ENCODE results near the gene SNX9. TPM values are rescaled to one million over a fixed set of nuclear protein-coding genes. Genes with fewer than 3 reads are reported as not detected.

The SNX9 gene
- total RNA-seq, 1 donor from 2014 or later: 36.0 TPM

GRCh38 chr6:157892363-157892877, 69.4 kb downstream of the SNX9 start:
- no peak for FAIRE-seq

GRCh38 chr6:157893238-157893637, 70.2 kb downstream of the SNX9 start:
- H3K9ac ChIP-seq (ENCODE audit: low read length): no peak overlapping the region
- no peaks in the 10 kb centered on the region for H3K27me3 ChIP-seq (ENCODE audit: insufficient read depth, low read length)
- H2AFZ ChIP-seq (ENCODE audit: low read depth, low read length): no peak overlapping the region
- H3K27ac ChIP-seq (ENCODE audit: low read depth, low read length): no peak overlapping the region
- Mint-ChIP-seq H3K4me1 (ENCODE audit: low read depth, unreplicated experiment) (peaks cover 10% of the 10 kb centered on the region), H3K4me3 (ENCODE audit: unreplicated experiment) (no peak overlapping the region), H3K36me3 (ENCODE audit: low read depth, unreplicated experiment) (peaks cover 22% of the 10 kb centered on the region), H3K27ac (ENCODE audit: unreplicated experiment) (no peak overlapping the region), H3K27me3 (ENCODE audit: low read depth, unreplicated experiment) (no peaks in the 10 kb centered on the region), H3K9me3 (ENCODE audit: unreplicated experiment) (no peaks in the 10 kb centered on the region)
- no peaks in the 10 kb centered on the region for H3K9me3 ChIP-seq (ENCODE audit: insufficient read depth, low read depth, low read length)
- no peaks in the 10 kb centered on the region for H3K4me1 ChIP-seq (ENCODE audit: insufficient read depth, low read length)
- no peaks in the 10 kb centered on the region for H3K79me2 ChIP-seq (ENCODE audit: insufficient read depth, low read length)
- no peak overlapping the region for H3K4me3 ChIP-seq (ENCODE audit: insufficient read depth, low read depth, low read length)
- peaks cover 14% of the 10 kb centered on the region for H4K20me1 ChIP-seq (ENCODE audit: insufficient read depth, low read length)
- H3K4me2 ChIP-seq (ENCODE audit: low read length): no peak overlapping the region
- TF ChIP-seq CTCF (IDR thresholded peaks at IDR 0.05; ENCODE audit: insufficient read depth, low read depth, low read length) (no peak), EZH2 (IDR thresholded peaks at IDR 0.05; ENCODE audit: insufficient read depth, low read length) (no peak)
- no peak for DNase-seq (ENCODE audit: low read depth)
- H3K36me3 ChIP-seq (ENCODE audit: insufficient read depth, low read length): peaks cover 10% of the 10 kb centered on the region
- no peak for FAIRE-seq

More at GRCh38 chr6:157892363-157892877, 69.4 kb downstream of the SNX9 start:
- peaks cover 21% of the 10 kb centered on the region for H3K36me3 Mint-ChIP-seq (ENCODE audit: low read depth, unreplicated experiment)
- peaks cover 10% of the 10 kb centered on the region for H3K4me1 Mint-ChIP-seq (ENCODE audit: low read depth, unreplicated experiment)
- no peak overlapping the region for H2AFZ ChIP-seq (ENCODE audit: low read depth, low read length)
- peaks cover 12% of the 10 kb centered on the region for H3K36me3 ChIP-seq (ENCODE audit: insufficient read depth, low read length)
- no peaks in the 10 kb centered on the region for H3K27me3 ChIP-seq (ENCODE audit: insufficient read depth, low read length)
- H3K4me3 ChIP-seq (ENCODE audit: insufficient read depth, low read depth, low read length): no peak overlapping the region
- no peaks in the 10 kb centered on the region for H3K9me3 Mint-ChIP-seq (ENCODE audit: unreplicated experiment)
- no peaks in the 10 kb centered on the region for H3K27me3 Mint-ChIP-seq (ENCODE audit: low read depth, unreplicated experiment)
- H4K20me1 ChIP-seq (ENCODE audit: insufficient read depth, low read length): peaks cover 14% of the 10 kb centered on the region
- no peak overlapping the region for H3K9ac ChIP-seq (ENCODE audit: low read length)
- no peak for TF ChIP-seq CTCF (IDR thresholded peaks at IDR 0.05; ENCODE audit: insufficient read depth, low read depth, low read length)
- TF ChIP-seq EZH2 (IDR thresholded peaks at IDR 0.05; ENCODE audit: insufficient read depth, low read length): no peak
- H3K4me1 ChIP-seq (ENCODE audit: insufficient read depth, low read length): no peaks in the 10 kb centered on the region
- no peaks in the 10 kb centered on the region for H3K9me3 ChIP-seq (ENCODE audit: insufficient read depth, low read depth, low read length)
- H3K4me2 ChIP-seq (ENCODE audit: low read length): no peak overlapping the region
- no peak overlapping the region for H3K27ac ChIP-seq (ENCODE audit: low read depth, low read length)
- no peak overlapping the region for H3K4me3 Mint-ChIP-seq (ENCODE audit: unreplicated experiment)
- no peak overlapping the region for H3K27ac Mint-ChIP-seq (ENCODE audit: unreplicated experiment)
- DNase-seq (ENCODE audit: low read depth): no peak
- H3K79me2 ChIP-seq (ENCODE audit: insufficient read depth, low read length): no peaks in the 10 kb centered on the region

- DNase-seq (ENCODE audit: low read depth) (no peak), FAIRE-seq (no peak)
- no peaks in the 10 kb centered on the region for H3K4me1 ChIP-seq (ENCODE audit: insufficient read depth, low read length)
- peaks cover 10% of the 10 kb centered on the region for H3K4me1 Mint-ChIP-seq (ENCODE audit: low read depth, unreplicated experiment)
- H3K4me3 ChIP-seq (ENCODE audit: insufficient read depth, low read depth, low read length): no peak overlapping the region
- no peak overlapping the region for H3K4me3 Mint-ChIP-seq (ENCODE audit: unreplicated experiment)
- H3K27me3 Mint-ChIP-seq (ENCODE audit: low read depth, unreplicated experiment): no peaks in the 10 kb centered on the region
- no peaks in the 10 kb centered on the region for H3K9me3 Mint-ChIP-seq (ENCODE audit: unreplicated experiment)
- H3K27ac Mint-ChIP-seq (ENCODE audit: unreplicated experiment): no peak overlapping the region
- H3K9ac ChIP-seq (ENCODE audit: low read length): no peak overlapping the region
- peaks cover 14% of the 10 kb centered on the region for H4K20me1 ChIP-seq (ENCODE audit: insufficient read depth, low read length)
- no peak overlapping the region for H3K4me2 ChIP-seq (ENCODE audit: low read length)
- H3K9me3 ChIP-seq (ENCODE audit: insufficient read depth, low read depth, low read length): no peaks in the 10 kb centered on the region
- TF ChIP-seq EZH2 (IDR thresholded peaks at IDR 0.05; ENCODE audit: insufficient read depth, low read length) (no peak), CTCF (IDR thresholded peaks at IDR 0.05; ENCODE audit: insufficient read depth, low read depth, low read length) (no peak)
- H3K27me3 ChIP-seq (ENCODE audit: insufficient read depth, low read length): no peaks in the 10 kb centered on the region
- peaks cover 16% of the 10 kb centered on the region for H3K36me3 Mint-ChIP-seq (ENCODE audit: low read depth, unreplicated experiment)
- no peaks in the 10 kb centered on the region for H3K79me2 ChIP-seq (ENCODE audit: insufficient read depth, low read length)
- no peak overlapping the region for H2AFZ ChIP-seq (ENCODE audit: low read depth, low read length)
- H3K36me3 ChIP-seq (ENCODE audit: insufficient read depth, low read length): peaks cover 9% of the 10 kb centered on the region
- H3K27ac ChIP-seq (ENCODE audit: low read depth, low read length): no peak overlapping the region
These were observed 72.5 kb downstream of the SNX9 start for GRCh38 chr6:157895585-157895984.
